HCEC 1CT (cell line): ENCODE data around the gene FAM20A.

ENCODE experiments used
- DNase-seq: peaks from one replicate; pipeline ENCODE4 v3.0.0-alpha.2; 2017

Gene FAM20A

DNA sequence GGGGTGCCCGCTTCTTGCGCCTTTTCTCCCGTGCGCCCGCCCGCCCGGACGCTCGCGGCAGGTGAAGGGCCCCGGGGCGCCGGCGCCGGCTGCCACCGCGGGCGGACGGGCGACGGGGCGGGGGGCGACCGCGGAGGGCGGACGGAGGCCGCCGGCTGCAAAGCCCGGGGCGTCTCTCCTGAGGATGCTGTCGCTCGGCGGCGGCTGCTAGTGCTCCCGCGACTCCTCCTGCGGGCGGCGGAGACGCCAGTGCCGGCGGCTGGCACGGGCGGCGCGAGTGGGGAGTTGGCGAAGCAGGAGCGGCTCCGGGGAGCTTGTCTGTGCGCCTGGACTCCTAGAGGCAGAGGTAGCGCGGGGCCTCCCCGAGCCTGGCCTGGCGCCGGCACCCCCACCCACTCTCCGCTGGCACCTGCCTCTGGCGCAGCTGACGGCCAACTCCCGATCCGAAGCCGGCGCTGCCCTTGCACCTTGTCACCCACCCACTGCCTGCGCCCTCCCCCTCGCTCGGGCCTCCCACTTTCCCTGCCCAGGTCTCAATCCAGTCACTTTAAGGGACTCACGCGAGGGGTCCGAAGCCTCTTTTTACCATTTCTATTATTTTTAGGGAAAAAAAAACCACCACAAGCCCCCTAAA, at the start of gene FAM20A:
Gene FAM20A (minus strand): TSS at position 437 of the 634 bp plus-strand sequence. CDS start 701 bp downstream, outside the sequence.
- DNase-seq = no peak

DNA sequence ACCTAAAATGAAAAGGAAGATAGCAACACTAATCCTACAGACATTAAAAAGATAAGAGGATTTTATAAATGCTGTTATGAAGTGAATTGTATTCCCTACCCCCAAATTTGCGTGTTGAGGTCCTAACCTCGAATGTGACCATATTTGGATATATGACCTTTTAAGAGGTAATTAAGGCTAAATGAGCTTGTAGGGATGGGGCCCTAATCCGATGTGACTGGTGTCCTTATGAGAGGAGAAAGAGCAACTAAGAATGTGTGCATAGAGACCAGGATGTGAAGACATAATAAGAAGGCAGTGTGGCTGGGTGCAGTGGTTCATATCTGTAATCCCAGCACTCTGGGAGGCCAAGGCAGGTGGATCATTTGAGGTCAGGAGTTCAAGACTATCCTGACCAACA, 48.2 kb upstream of the FAM20A start:
- DNase-seq = no peak

DNA sequence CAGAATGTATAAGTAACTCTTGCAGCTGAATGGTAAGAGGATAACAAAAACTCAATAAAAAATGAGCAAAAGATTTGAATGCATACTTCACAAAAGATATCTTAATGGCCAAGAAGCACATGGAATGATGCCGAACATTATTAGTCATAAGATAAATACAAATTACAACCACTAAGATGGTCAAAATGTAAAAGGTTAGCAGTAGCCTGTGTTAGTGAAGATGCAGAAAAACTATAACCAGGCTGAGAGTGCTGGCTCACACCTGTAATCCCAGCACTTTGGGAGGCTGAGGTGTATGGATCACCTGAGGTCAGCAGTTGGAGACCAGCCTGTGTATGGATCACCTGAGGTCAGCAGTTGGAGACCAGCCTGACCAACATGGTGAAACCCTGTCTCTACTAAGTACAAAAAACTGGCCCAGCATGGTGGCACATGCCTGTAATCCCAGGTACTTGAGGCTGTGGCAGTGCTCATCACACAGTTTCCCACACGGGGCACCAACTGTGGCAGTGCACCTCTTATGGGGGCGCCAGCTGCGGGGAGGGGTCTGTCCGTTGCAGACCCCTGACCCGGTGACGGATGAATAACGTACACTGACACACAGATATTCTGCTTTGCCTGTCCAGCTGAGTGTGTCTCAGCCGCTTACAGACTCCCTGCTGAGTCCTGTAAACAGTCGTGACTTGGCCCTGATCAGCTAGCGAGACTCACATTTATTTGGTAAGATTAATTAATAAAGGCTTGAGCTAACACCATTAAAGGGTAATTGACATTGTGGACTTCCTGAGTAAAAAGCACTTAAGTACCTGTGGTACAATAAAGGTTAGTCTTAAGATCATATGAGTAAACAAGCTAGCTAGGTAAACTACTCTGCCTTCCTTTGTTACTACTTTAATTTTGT, 45.7 kb upstream of the FAM20A start:
- no peak for DNase-seq

DNA sequence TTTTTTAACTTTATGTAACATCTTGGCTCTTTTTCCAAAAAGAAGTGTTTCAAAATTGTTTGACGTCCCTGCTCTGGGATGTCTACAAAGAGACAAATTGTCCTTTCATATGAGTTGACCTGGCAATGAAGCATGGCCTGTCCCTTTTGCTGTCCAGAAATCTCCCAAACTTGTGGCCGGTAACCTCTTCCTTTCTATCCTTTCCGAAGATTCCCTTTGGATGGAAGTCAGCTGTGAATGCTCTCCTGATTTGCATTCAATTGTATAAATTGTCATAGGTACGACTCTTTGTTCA, 40.9 kb upstream of the FAM20A start:
- no peak for DNase-seq

DNA sequence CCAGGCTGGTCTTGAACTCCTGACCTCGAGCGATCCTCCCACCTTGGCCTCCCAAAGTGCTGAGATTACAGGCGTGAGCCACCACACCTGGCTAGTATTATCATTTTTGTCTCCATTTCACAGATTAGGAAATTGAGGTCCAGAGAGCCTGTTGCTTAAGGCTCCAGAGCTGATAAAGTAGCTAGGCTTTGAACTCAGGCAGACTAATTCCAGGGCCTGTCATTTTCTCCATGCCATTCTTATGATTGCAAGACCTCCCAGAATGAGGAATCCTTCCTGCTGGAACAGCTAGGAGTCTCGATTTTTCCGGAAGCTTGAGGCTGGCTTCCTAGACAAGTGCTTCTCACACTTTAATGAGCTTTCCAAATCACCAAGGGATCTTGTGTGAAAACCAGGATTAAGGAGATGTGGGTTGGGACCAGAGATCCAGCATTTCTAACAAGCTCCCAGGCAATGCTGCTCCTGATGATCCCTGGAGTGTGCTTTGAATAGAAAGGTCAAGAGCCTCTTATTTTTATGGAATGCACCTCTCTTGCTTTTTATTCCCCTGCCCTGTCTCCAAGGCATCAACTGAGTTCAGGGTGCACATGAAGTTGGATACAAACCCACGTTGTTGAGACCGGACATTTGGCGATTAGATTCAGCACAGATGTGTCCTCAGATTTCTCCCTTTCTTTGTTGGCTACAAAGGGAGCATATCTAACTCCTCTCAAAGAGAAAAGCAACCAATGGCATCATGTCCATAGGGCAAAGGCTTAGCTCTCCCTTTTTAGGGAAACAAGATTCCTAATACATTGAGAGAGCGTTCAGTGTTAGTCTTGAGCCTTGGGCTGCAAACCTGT, 40.3 kb upstream of the FAM20A start:
- DNase-seq = no peak

DNA sequence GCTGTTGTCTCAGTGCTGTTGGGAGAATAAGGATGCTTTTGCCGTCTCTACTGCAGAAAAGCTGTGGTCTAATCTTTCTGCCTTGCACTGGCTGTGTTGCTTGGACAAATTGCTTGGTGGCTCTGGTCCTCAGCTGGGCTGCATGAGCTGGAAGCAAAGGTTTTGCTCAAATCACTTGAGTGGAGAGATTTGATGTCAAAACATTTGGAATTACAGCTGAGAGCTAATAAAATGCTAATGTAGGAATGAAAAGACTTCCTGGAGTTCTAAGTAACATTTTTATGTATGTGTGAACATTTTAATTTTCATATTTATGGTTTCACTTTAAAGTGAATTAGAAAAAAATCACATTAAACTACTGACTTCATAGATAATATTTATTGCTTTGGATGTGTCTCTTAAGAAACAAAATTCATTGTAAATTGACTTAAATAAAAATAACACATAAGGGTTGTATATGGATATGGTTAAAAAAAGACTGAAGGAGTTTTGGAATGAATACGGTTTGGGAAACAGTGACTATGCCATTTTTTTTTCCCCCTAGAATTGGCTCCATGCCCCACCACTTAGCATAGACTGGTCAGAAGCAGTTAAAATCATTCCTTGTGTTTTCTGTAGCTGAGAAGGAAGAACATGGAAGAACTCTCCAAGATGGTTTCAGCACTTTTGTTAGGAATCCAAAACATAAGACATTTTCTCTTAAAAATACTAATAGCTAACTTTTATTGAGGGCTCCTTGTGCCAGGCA, 39.2 kb upstream of the FAM20A start:
- DNase-seq = no peak

DNA sequence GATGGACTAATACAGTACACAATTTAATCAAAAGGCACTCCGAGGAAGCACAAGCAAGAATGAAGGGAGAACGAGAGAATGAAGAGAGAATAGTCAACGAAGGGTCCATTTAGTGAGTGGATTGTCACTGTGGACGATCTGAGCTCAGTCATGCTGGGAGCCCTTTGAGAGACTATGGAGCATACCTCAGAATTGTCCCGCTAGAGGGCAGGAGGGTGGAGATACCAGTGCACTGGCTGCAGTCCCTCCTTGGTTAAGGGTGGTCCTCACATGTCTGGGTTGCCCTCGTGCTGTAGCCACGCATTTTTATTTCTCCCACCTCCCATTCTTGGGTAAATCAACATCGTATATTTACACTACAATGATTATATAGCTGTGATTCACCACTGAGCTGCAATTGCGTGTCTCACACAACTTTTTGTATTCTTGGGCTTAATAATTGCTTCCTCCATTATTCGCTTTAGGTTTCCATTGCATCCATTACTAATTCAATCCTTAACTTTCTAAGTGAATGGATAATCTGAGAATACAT, 33.2 kb upstream of the FAM20A start:
- no peak for DNase-seq

DNA sequence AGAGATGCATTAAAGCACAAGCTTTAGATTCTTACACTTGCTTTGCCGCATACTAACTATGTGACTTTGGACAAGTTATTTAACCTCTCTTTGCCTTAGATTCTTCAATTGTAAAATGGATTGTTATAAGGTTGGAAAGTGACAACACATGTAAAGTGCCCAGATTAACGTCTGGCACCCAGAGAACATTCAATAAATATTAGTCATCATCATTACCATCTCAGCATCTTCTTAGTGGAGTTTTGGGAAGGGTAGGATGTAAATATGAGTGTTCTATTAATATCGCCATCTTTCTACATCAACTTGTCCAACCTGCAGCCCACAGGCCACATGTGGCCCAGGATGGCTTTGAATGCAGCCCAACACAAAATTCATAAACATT, 27.4 kb upstream of the FAM20A start:
- no peak for DNase-seq

DNA sequence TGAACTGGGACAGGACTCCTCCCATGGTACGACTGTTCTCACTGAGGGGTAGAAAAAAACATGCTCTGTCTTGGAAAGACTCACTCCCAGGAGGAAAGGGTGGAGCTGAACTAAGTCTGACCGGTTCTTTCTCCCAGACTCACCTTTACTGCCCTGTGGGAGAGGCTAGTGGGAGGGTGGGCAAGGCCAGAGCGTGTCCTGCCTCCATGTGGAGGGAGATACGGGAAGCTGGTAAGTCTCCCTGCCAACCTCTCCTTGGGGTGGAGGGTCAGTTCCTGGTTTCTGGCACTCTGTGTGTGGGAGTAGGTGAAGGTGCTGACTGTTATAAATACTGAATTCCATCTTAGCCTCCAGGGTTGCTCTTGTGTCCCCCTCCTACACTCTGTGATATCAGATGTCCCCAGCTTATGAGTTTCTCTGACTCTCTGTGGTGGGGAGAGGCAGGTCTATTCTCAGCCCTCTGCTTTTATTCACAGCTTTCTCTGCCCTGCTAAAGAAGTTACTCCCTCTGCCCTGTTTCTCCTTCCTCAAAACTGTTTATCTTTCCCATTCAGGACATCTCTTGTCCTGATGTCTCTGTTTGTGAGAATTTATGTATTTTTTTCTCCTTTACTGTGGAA, 26.9 kb upstream of the FAM20A start:
- DNase-seq = no peak

DNA sequence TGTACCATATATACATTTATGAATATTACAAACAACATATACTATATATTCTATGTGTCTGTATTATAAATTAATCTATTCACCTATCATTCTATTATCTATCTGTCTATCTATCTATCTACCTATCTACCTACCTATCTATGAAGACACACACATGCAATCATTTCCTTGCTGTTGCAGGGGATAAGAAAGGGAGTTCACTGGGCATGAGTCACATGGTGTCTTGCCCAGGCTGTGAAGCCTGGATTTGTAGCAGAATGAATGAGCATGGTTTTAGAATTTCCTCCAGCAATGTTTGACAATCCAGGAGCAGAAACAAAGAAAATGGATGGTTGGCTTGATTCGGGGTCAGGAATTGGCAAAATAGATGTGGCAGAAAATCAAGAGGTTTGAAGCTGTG, 23.2 kb upstream of the FAM20A start:
- no peak for DNase-seq

DNA sequence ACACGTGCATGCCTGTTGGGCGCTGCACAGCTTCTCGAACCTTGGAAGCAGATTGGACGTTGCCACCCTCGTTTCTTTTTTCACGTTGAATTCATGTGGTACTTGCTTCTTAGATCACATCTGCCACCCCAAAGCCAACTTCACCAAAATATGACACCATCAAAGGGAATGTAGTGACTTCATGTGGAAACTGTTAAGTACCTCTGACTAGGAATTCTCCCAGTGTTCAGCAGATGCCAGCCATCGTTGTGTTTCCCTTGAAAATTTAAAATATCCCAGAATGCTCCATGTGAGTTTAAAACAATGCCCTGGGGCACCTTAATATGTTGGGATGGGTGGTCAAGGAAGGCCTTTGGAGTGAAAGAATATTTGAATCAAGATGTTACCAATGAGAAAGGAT, 22.6 kb upstream of the FAM20A start:
- no peak for DNase-seq

DNA sequence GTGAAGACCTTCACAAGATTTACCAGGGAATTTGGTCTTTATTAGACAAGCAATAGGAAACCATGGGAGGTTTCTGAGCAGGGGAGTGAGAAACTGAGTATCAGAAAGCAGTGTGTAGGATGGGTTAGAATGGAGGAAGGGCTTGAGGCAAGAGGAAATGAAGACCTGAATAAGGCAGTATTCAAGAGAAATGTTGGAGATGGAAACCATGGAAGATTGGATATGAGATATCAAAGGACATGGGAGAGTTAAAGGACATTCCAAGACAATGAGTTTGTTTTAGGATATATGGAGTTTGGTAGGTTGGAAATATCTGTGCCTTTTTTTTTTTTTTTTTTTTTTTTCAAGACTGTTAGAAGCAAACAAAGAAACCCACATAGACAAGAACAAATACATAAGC, 21.3 kb upstream of the FAM20A start:
- DNase-seq = no peak

DNA sequence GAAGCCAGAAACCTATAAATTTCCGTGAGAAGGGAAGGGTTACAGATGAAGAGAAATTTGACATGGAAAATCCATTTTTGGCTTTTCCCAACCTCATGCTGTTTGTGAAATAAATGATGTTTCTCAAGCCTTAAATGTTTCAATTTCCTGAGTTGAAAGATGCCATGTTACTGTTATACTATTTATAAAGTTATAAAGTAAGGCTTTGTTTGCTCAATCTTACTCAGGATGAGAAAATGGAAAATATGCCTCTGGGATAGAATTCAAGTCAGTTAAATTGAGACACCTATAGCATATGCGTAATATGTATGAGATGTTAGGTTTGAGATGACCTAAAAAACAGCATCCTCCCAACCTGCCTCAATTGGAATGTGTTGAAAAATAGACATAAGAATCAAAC, 19.9 kb upstream of the FAM20A start:
- no peak for DNase-seq

DNA sequence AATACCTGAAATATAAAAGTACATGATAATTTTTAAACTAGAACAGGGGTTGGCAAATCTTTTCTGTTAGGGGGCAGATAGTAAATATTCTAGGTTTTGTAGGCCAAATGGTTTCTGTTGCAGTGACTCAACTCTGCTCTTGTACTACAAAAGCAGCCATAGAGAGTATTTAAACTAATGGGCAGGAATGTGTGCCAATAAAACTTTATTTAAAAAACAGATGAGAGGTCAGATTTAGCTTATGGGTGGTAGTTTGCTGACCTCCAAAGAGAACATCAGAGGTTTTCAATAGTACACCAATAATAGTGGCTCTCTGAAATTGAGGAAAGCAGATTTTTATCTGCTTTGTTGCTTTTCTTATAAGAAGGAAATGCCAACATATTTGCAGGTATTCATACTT, 15.2 kb upstream of the FAM20A start:
- DNase-seq = no peak

DNA sequence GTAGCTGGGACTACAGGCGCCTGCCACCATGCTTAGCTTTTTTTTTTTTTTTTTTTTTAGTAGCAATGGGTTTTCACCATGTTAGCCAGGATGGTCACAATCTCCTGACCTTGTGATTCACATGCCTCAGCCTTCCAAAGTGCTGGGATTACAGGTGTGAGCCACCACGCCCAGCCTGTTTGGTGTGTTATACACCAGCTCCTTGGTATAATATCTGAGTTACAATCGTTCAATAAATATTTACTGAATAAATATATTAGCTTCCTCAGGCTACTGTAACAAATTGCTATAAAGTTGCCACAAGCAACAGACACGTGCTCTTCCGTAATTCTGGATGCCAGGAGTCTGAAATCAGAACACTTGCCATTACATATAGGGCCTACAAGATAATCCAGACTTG, 13.6 kb upstream of the FAM20A start:
- DNase-seq = no peak

DNA sequence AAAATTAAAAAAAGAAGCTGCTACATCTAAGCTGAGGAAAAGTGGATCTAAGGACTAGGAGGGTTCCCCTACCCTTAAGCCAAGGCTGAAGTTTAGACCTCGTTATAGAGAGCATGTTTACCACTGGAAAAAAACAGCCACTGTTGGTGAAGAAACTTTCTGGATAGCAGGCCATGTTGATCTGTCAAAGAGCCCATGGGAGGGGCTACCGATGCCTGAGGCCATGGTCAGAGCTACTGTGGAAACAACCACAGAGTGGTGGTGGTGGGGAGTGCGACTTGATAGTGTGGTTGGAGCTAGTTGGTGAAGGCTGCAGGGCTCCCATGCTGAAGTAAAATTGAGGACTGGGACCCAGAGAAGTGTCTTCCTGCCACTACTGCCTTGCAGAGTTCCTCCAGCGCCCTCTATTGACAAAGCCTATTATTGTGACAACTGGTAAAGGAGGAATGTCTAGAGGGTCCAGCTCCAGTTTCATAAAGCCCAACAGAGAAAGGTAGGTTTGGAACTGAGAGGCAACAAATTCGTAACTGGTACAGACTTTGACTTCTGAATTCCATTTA, 12.7 kb upstream of the FAM20A start:
- peak; percentile 22 for DNase-seq

DNA sequence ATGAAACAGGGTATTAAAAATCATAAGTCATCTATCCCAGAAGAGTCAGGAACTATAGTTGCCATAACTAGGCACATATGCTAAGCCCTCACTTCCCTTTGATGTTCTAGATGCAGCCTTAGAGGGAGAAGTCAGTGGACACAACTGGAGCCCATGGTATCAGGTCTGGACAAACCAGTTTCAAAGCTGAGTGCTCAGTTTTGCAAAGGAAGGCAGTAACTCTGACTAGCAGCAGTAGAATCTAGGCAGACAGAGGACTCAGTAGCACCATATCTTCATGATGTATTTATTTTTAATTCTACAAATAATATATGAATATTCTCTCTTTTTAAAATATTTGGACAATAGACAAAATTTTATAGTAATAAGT, 11.7 kb upstream of the FAM20A start:
- DNase-seq = no peak

DNA sequence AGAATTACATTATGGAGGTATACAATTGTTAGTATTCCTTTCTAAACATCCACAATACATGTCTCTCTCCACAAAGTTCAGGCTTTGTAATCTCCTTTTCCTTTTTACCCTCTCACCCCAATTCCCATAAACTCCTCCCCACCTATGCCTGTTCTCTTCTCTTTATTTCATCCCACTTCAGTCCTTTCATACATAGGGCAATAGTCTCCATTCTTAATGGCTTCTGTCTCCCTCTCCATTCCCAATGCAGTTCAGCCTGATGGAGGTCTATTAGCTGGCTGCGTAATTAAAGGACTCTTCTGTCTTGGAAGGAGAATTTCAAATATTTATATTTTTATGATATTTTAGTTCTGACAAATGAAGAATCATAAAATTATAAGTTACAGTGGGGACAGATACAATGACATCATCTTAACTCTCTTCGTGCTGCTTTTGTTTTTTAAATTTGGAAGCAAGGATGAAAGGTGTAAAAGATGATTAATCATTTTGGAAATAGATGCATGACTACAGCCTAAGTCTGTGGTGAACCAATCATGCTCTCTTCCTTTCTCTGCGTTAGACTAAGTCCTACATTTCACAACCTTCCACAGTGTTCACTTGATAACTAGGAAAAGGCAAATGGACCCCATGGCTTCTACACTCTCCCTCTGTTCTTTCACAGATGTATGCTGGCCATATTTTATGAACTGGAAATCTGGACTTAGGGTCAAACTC, 11.2 kb upstream of the FAM20A start:
- DNase-seq = no peak

DNA sequence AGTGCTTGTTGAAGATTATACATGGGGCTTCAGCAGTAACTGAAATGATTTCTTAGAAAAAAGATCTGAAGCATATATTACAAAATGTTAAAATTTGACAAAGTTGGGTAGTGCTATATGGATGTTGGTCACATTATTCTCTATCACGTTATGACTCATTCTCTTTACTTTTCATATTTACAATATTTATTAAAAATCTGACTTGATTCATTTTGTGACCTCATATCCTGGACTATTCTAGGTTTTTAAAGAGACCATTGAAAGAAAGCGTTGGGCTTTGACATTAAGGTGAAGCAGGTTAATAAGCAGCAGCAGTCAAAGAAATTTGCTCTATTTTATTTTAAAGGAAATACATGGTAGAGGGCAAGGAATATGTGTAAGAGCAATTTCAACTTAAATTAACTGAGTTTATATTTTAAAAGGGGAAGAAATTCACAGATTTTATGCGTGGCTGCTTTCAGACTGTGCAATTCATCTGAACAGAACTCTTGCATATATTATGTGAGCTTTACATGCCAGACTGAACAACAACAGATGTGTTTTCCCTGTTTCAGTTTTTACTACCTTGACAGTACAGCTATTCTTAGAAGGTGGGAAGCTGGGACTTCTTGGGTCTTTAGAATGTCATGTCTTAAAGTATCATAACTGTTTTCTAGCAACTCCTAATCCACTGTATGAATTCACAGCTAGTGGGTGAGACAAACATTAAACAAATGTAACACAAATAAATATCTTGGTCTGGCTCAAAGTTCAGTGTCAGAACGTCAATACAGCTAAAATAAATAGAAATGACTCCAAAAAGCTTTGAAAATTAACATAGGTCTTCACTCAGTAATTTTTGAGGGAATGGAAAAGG, 10.4 kb upstream of the FAM20A start:
- no peak for DNase-seq

DNA sequence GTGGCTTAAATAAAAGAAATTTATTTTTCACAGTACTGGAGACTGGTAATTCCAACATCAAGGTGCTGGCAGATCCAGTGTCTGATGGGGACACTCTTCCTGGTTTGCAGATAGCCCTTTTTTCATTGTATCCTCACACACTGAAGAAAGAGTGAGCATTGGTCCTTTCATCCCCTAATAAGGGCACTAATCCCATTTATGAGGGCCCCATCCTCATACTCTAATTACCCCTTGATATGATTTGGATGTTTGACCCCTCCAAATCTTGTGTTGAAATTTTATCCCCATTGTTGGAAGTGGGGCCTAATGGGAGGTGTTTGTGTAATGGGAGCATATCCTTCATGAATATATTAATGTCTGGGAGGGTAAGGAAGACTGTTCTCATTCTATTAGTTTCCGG, 9.4 kb upstream of the FAM20A start:
- DNase-seq = no peak
